Colonic mucosa (tissue), 4 donors: ENCODE data around the gene POU6F2. TPM values are rescaled to one million over a fixed set of nuclear protein-coding genes. Genes with fewer than 3 reads are reported as not detected.

Experiments
- DNase-seq: peaks from one replicate; pipeline ENCODE4 v3.0.0-alpha.2; 2020
- H3K27ac ChIP-seq: fragments of 200-600 bp; one replicate; pipeline ENCODE4 v1.8.0; 2021
- H3K27me3 ChIP-seq: fragments of 200-600 bp; one replicate; pipeline ENCODE4 v1.8.0; 2021
- H3K36me3 ChIP-seq: fragments of 200-600 bp; one replicate; pipeline ENCODE4 v1.8.0; 2021
- H3K4me1 ChIP-seq: fragments of 200-600 bp; one replicate; pipeline ENCODE4 v1.8.0; 2021; ENCODE audit warnings: mild to moderate bottlenecking
- H3K4me3 ChIP-seq: fragments of 200-600 bp; one replicate; pipeline ENCODE4 v1.8.0; 2021
- H3K9ac ChIP-seq, 2 donors: one replicate each; pipeline ENCODE4 v1.7.0; 2013; ENCODE audit warnings: control low read depth in 2 of 2, low read depth in 2 of 2, low read length in 2 of 2
- H3K9me3 ChIP-seq: fragments of 200-600 bp; one replicate; pipeline ENCODE4 v1.8.0; 2021
- intact Hi-C: fragments of 100-400 bp; cut with DNase I; formaldehyde crosslinking; loops from one replicate; pipeline ENCODE4 v1.14.1; 2022
- total RNA-seq, 2 donors: library from RNA; stranded (reverse); fragmentation: NEBNext Ultra II Directional in 1 of 2; extraction: Animal tissue kit (Norgen Biotek cat#: 25700) in 1 of 2; gene quantifications; one replicate each; pipeline ENCODE4 v1.2.1, GENCODE V29; 2021
- TF ChIP-seq, protein P1 (sequence below): fragments of 200-600 bp; IDR thresholded peaks from one replicate; pipeline ENCODE4 v1.8.0; 2022; ENCODE audit warnings: antibody characterized with exemption, mild to moderate bottlenecking
- donor health status: healthy.
- donor health status: DM: no; HTN: no; CAD: no.
- donor health status: DM: no; HTN: no; CAD: no.

POU6F2 gene
- total RNA-seq, 2 donors from 2014 or later, result 1.3 TPM; not detected in 1

DNA sequence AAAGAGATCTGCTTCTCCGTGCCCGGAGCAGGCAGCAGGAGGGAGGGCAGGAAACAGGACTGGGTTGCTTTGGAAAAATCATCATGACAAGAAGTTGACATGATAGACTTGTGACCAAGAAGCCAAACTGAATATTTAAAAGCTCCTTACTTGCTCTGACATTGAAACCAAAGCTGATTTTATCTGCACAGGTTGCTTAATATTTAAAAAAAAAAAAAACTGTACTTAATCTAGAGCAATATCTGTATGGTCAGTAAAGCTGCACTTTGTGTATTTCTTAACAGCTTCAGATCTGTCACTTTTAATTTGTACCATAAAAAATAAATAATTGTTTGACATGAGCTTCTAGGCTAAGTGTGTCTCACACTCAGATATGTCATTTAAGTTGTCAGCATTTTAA is 490.6 kb downstream of the POU6F2 start:
- H3K4me3 ChIP-seq, result no peak overlapping the region
- TF ChIP-seq, protein P1, sequence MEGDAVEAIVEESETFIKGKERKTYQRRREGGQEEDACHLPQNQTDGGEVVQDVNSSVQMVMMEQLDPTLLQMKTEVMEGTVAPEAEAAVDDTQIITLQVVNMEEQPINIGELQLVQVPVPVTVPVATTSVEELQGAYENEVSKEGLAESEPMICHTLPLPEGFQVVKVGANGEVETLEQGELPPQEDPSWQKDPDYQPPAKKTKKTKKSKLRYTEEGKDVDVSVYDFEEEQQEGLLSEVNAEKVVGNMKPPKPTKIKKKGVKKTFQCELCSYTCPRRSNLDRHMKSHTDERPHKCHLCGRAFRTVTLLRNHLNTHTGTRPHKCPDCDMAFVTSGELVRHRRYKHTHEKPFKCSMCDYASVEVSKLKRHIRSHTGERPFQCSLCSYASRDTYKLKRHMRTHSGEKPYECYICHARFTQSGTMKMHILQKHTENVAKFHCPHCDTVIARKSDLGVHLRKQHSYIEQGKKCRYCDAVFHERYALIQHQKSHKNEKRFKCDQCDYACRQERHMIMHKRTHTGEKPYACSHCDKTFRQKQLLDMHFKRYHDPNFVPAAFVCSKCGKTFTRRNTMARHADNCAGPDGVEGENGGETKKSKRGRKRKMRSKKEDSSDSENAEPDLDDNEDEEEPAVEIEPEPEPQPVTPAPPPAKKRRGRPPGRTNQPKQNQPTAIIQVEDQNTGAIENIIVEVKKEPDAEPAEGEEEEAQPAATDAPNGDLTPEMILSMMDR, result no peak
- intact Hi-C loops, result no loop called here
- H3K9ac ChIP-seq, result no peak overlapping the region
- no peaks in the 10 kb centered on the region for H3K36me3 ChIP-seq
- DNase-seq, result no peak
- no peaks in the 10 kb centered on the region for H3K27me3 ChIP-seq
- H3K27ac ChIP-seq, result no peak overlapping the region
- no peaks in the 10 kb centered on the region for H3K9me3 ChIP-seq
- no peaks in the 10 kb centered on the region for H3K4me1 ChIP-seq

DNA sequence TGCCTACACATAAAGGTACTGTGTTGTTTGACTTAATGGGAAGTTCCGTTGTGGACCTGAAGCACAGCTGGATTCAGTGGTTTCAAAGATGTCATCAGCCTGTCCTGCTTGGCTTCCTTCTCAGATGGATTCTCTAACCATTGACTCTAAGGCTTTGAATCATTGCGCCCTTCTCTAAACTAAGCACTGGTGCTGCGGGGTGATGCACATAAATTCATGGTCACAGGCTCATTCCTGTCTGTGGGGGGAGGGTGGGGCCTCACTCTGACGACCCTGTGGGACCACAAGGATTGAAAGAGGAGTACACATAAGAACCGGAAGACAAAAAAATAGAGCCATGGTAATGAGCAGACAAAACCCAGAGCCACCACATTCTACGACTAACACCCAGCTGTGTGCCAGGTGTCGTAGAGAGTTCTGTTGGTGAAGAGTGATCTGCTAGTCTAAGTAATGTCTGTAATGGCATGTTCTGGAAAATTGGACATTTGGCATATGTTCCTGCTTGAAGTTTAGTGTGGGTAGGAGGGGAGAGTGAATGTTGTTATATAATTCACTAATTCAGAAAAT is 491.2 kb downstream of the POU6F2 start:
- Histone ChIP-seq H3K9ac (no peak overlapping the region), H3K4me1 (no peaks in the 10 kb centered on the region), H3K4me3 (no peak overlapping the region), H3K36me3 (no peaks in the 10 kb centered on the region), H3K9me3 (no peaks in the 10 kb centered on the region), H3K27ac (no peak overlapping the region), H3K27me3 (no peaks in the 10 kb centered on the region)
- intact Hi-C loops, result no loop called here
- TF ChIP-seq, protein P1, result no peak
- no peak for DNase-seq

DNA sequence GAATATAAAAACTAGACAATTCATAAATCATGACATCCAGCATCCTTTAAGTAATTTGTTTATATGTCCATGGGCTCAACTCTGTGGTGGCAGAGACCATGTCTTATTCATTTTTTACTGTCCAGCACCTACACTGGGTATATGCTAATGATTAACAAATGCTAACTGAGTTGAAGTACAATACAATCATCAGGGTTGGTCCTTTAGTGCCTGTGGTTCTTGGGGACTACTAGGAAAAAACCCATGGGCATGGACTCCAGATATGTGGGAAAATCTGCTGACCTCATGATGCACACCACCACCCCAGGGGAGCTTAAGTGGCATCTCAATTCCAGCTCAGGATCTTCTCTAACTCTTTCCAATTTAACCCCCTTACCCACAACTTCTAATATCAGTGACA is 503.2 kb downstream of the POU6F2 start:
- Histone ChIP-seq H3K4me1 (no peaks in the 10 kb centered on the region), H3K4me3 (no peak overlapping the region), H3K36me3 (no peaks in the 10 kb centered on the region), H3K9me3 (no peaks in the 10 kb centered on the region), H3K27ac (no peak overlapping the region), H3K9ac (no peak overlapping the region), H3K27me3 (no peaks in the 10 kb centered on the region)
- intact Hi-C loops, result no loop called here
- no peak for DNase-seq
- TF ChIP-seq, protein P1, result no peak

DNA sequence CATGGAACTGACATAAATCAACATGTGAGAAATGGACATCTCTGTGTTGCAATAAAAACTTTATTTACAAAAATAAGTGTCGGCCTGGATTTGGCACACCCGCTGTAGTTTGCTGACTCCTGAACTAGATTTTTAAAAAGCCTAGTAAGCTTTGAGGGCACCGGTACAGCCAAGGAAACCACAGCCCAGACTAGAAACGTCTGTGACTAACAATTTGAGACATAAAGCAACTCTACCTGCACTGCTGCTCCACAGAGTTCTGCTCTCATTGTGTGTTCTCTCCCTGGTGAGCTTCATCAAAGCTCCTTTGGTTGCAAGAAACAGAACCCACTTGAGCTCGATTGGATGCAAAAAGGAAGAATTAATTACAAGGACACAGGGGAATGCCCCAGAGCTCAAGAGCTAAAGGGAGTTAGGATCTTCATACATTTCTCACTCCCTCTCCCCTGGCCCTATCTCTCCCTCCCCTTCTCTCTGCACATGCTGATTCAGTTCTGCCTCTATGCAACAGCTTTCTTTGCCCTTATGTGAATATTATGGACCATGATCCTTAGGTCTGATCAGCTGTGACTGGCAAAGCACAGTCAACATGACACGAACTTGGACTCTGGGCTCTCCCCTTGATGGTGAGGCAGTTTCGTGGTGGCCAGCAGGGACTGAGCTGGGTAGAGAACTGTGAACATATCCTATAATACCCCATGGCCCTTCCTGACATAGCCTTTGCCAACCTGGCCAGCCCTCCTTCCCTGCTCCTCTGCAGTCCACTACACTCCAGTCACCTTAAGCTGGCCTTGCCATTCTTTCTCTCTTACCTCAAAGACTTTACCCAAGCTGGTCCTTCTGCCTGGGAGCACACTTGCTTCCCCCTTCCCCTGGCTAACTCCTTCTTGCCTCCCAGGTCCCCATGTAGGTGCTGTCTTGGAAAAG is 511.0 kb downstream of the POU6F2 start:
- Histone ChIP-seq H3K27ac (no peak overlapping the region), H3K9ac (no peak overlapping the region), H3K4me3 (no peak overlapping the region), H3K4me1 (no peaks in the 10 kb centered on the region), H3K36me3 (no peaks in the 10 kb centered on the region), H3K9me3 (no peaks in the 10 kb centered on the region), H3K27me3 (no peaks in the 10 kb centered on the region)
- TF ChIP-seq, protein P1, result no peak
- intact Hi-C loops, result no loop called here
- DNase-seq, result no peak

DNA sequence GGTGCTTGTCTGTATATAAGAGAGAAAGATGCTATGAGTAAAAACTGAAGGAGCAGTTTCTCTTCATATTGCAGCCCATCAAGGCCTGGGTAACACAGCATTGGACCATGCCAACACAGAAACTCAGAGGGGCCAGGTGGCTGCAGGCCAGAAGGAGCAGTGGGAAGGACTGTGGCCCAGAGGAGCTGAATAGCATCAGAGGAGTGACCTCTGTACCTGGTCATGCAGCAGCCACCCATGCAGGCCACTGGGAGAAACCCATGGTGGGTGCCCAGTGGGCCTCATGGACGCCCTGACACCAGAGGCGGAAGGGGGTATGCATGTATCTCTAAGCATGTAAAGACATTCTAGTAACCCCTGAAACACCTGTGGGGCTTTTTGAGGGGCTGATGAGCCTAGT is 512.6 kb downstream of the POU6F2 start:
- H3K9ac ChIP-seq, result no peak overlapping the region
- no peaks in the 10 kb centered on the region for H3K36me3 ChIP-seq
- intact Hi-C loops, result no loop called here
- no peak overlapping the region for H3K4me3 ChIP-seq
- H3K9me3 ChIP-seq, result no peaks in the 10 kb centered on the region
- H3K27ac ChIP-seq, result no peak overlapping the region
- TF ChIP-seq, protein P1, result no peak
- no peaks in the 10 kb centered on the region for H3K4me1 ChIP-seq
- no peak for DNase-seq
- H3K27me3 ChIP-seq, result no peaks in the 10 kb centered on the region
